ENCODE measurements around the gene PSMC5. TPM values are rescaled to one million over a fixed set of nuclear protein-coding genes. Genes with fewer than 3 reads are reported as not detected.
"Not testable (repeated sequence)": the region's sequence is repeated elsewhere in the genome, so short reads cannot be mapped to it uniquely, and the experiment has no call there.

Gene PSMC5
- polyA plus RNA-seq, 6 donors from 2014 or later, result 107 to 220 (median 118) TPM

DNA sequence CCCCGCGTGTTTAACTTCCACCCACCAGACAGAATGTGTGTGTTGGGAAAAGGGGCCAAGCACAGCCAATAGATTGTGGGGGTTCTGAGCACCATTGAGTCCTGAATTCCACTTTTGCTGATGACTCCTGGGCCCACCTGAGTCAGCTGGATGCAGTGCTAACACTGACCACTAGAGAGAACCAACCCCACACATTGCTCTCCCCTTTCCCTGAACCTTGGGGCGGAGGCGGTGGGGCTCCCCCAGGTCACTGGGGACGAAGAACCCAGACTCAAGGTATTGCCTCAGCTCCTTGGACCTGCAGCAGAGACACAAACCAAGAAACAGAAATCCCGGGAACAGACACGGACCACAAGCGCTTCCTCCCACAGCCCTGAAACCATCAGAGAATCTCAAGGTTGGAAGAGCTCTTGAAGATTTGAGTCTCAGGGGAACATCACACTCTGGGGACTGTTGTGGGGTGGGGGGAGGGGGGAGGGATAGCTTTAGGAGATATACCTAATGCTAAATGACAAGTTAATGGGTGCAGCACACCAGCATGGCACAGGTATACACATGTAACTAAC, 46.9 kb downstream of the PSMC5 start:
- H3K36me3 Mint-ChIP-seq, H3K4me1 Mint-ChIP-seq, H3K4me3 Mint-ChIP-seq, H3K9me3 Mint-ChIP-seq, DNase-seq, H3K27ac Mint-ChIP-seq: not testable (repeated sequence)
- H3K27me3 Mint-ChIP-seq, result peaks cover 0 to 12% (median 7%) of the 10 kb centered on the region in 3 donors
- peak; percentile 25 to 37 for ATAC-seq (ENCODE audit: low read depth in 2 of 2)

DNA sequence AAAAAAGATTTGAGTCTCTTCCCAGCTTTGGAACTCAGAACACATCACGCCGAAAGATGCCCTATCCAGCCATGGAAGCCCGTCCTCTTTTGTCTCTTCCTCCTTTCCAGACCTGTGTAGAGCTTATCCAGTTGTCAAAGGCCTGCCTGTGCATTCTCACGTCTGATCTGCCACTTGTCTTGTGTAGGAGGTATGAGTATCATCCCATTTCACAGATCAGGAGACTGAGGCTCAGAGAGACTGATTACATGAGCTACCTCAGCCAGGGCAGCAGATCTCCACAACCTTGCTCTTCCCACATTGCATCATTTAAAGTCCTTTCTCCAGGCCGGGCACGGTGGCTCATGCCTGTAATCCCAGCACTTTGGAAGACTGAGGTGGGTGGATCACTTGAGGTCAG, 47.5 kb downstream of the PSMC5 start:
- not testable (repeated sequence) for H3K4me1 Mint-ChIP-seq; H3K9me3 Mint-ChIP-seq; H3K27ac Mint-ChIP-seq; H3K4me3 Mint-ChIP-seq; DNase-seq; H3K36me3 Mint-ChIP-seq; ATAC-seq (ENCODE audit: low read depth in 2 of 2)
- peaks cover 0 to 17% (median 7%) of the 10 kb centered on the region in 3 donors for H3K27me3 Mint-ChIP-seq

DNA sequence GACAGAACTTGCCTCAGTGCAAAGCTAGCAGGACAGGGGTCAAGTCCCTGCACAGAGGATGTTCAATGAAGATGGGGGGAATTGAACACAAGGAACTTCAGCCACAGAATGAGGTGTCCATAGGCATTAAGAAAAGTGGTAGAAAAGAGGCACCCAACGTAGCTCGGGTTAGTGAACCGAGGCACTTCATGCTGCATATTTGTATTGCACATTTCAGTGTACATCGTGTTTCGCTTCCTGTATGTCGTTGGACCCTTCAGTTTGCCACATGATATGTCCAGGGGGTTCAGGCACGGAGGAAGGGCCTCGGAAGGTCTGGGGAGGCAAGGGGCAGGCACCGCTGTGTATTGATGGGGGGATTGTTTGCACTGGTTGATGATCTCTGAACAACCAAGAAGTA, 51.2 kb downstream of the PSMC5 start:
- not testable (repeated sequence) for DNase-seq, H3K36me3 Mint-ChIP-seq, H3K4me3 Mint-ChIP-seq, H3K9me3 Mint-ChIP-seq, H3K27ac Mint-ChIP-seq
- H3K27me3 Mint-ChIP-seq, result peaks cover 4 to 20% (median 17%) of the 10 kb centered on the region in 3 donors
- ATAC-seq (ENCODE audit: low read depth in 2 of 2), result peak; percentile 34 to 46
- peaks cover 6 to 12% (median 10%) of the 10 kb centered on the region in 3 donors for H3K4me1 Mint-ChIP-seq

DNA sequence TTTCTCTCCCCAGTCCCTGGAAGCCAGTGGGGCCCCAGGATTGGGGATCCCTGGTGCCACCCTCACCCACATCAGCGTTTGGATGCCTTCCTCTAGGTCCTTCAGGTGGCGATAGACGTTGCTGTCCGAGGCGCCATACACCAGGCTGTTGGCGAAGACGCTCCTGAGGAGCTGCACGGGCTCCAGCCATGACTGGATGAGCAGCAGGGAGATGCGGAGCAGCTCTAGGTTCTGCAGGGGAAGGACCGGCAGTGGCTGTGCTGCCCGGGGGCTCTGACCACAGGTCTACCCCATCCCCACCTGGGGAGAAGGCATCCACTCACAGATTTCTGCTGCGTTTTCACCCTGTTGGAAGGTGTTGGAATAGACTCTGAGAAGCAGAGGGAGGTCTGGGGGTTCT, 53.5 kb downstream of the PSMC5 start:
- DNase-seq, result no peak
- no peaks in the 10 kb centered on the region for H3K9me3 Mint-ChIP-seq
- peaks cover 6 to 12% (median 10%) of the 10 kb centered on the region in 3 donors for H3K4me1 Mint-ChIP-seq
- H3K4me3 Mint-ChIP-seq, result no peak overlapping the region
- peaks cover 4 to 20% (median 17%) of the 10 kb centered on the region in 3 donors for H3K27me3 Mint-ChIP-seq
- H3K27ac Mint-ChIP-seq, result no peak overlapping the region
- no peaks in the 10 kb centered on the region for H3K36me3 Mint-ChIP-seq
- ATAC-seq (ENCODE audit: low read depth in 2 of 2), result no peak

DNA sequence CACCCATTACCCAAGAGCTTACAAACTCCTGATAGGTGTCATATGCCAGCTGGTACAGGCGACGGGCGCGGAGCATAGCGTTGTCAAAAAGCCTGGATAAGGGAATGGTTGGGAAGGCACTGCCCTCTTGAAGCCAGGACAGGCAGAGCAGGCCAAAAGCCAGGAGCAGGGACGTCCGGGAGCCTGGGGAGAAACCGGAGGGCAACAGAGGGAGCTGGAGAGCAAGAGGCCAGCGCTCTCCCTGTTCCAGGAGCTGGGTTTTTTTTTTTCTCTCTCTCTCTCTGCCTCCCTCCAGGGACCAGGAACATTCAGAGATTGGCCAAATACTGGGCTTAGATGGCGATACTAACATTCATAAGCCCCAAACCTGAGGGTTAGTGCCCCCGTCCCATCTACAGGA, 54.1 kb downstream of the PSMC5 start:
- not testable (repeated sequence) for H3K9me3 Mint-ChIP-seq; DNase-seq; H3K27ac Mint-ChIP-seq; H3K4me3 Mint-ChIP-seq; ATAC-seq (ENCODE audit: low read depth in 2 of 2); H3K36me3 Mint-ChIP-seq
- Mint-ChIP-seq H3K4me1 (peaks cover 6 to 12% (median 10%) of the 10 kb centered on the region in 3 donors), H3K27me3 (peaks cover 4 to 20% (median 17%) of the 10 kb centered on the region in 3 donors)

Other genes starting within 250 kb of the PSMC5 start
- gene TACO1, start 226.5 kb upstream of the PSMC5 start, polyA plus RNA-seq (ENCODE audit: low read depth in 6 of 6), result 10 to 100 TPM; 14.9 to 19.7 (median 16.8) TPM
- 10 to 100 TPM; 20.8 to 39.1 (median 28.7) TPM for gene MAP3K3, start 205.0 kb upstream of the PSMC5 start, polyA plus RNA-seq (ENCODE audit: low read depth in 6 of 6)
- 100 to 1,000 TPM; 557 to 994 (median 667) TPM for gene LIMD2, start 127.3 kb upstream of the PSMC5 start, polyA plus RNA-seq (ENCODE audit: low read depth in 6 of 6)
- 10 to 100 TPM; 21.1 to 33.2 (median 26.3) TPM for gene STRADA, start 85.6 kb upstream of the PSMC5 start, polyA plus RNA-seq (ENCODE audit: low read depth in 6 of 6)
- gene CCDC47, start 53.8 kb upstream of the PSMC5 start, polyA plus RNA-seq (ENCODE audit: low read depth in 6 of 6), result 10 to 100 TPM; 27.1 to 46.1 (median 36.3) TPM
- gene DDX42, start 53.3 kb upstream of the PSMC5 start, polyA plus RNA-seq (ENCODE audit: low read depth in 6 of 6), result 10 to 100 TPM in 4 of 6 donors, 1 to 10 TPM in 2; 6.3 to 24.1 (median 13.5) TPM
- gene FTSJ3, start 232 bp downstream of the PSMC5 start, polyA plus RNA-seq (ENCODE audit: low read depth in 6 of 6), result 10 to 100 TPM in 5 of 6 donors, 1 to 10 TPM in 1; 3.8 to 35.5 (median 22.2) TPM
- gene SMARCD2, start 15.3 kb downstream of the PSMC5 start, polyA plus RNA-seq (ENCODE audit: low read depth in 6 of 6), result 100 to 1,000 TPM in 2 of 6 donors, 10 to 100 TPM in 4; 62.0 to 142 (median 95.1) TPM
- gene CSH2, start 46.2 kb downstream of the PSMC5 start, polyA plus RNA-seq (ENCODE audit: low read depth in 6 of 6), result not detected
- gene GH2, start 54.5 kb downstream of the PSMC5 start, polyA plus RNA-seq (ENCODE audit: low read depth in 6 of 6), result not detected
- not detected for gene CSH1, start 69.1 kb downstream of the PSMC5 start, polyA plus RNA-seq (ENCODE audit: low read depth in 6 of 6)
- gene CSHL1, start 83.8 kb downstream of the PSMC5 start, polyA plus RNA-seq (ENCODE audit: low read depth in 6 of 6), result not detected
- 1 to 10 TPM in 1 of 6 donors, not detected in 5; 1.8 TPM for gene GH1, start 91.4 kb downstream of the PSMC5 start, polyA plus RNA-seq (ENCODE audit: low read depth in 6 of 6)
- gene CD79B, start 104.9 kb downstream of the PSMC5 start, polyA plus RNA-seq (ENCODE audit: low read depth in 6 of 6), result 1,000 to 10,000 TPM; 2,263 to 2,851 (median 2,433) TPM
- 1 to 10 TPM in 3 of 6 donors, under 1 TPM in 2, not detected in 1; 0.89 to 1.4 (median 1.1) TPM for gene SCN4A, start 145.5 kb downstream of the PSMC5 start, polyA plus RNA-seq (ENCODE audit: low read depth in 6 of 6)
- gene PRR29, start 170.9 kb downstream of the PSMC5 start, polyA plus RNA-seq (ENCODE audit: low read depth in 6 of 6), result 1 to 10 TPM; 3.5 to 6.8 (median 5.8) TPM
- 100 to 1,000 TPM; 214 to 346 (median 290) TPM for gene ICAM2, start 193.2 kb downstream of the PSMC5 start, polyA plus RNA-seq (ENCODE audit: low read depth in 6 of 6)